Measurements from ENCODE around the gene USP21. TPM values are rescaled to one million over a fixed set of nuclear protein-coding genes. Genes with fewer than 3 reads are reported as not detected.

The USP21 gene
- total RNA-seq, 2 donors from 2014 or later = 36.0 to 46.4 TPM

GRCh38 chr1:161166669-161167548 is 7.6 kb downstream of the USP21 start:
- Mint-ChIP-seq H3K36me3 (ENCODE audit: insufficient read depth in 2 of 2) (peaks cover 2 to 14% of the 10 kb centered on the region in 2 donors), H3K4me1 (ENCODE audit: low read depth) (peaks cover 50% of the 10 kb centered on the region), H3K4me3 (peak overlapping the region; percentile 92 to 96), H3K27me3 (ENCODE audit: low read depth) (no peaks in the 10 kb centered on the region), H3K9me3 (no peaks in the 10 kb centered on the region), H3K27ac (peak overlapping the region; percentile 92)
- DNase-seq (no peak), ATAC-seq (replicated peaks in 1 of 2) (peak in 1 of 2 donors; percentile 2)

- Mint-ChIP-seq H3K4me3 (peak overlapping the region in 1 of 2 donors; percentile 27), H3K27me3 (ENCODE audit: low read depth) (no peaks in the 10 kb centered on the region)
- no peak for DNase-seq
These were observed 9.6 kb downstream of the USP21 start for GRCh38 chr1:161168906-161169305.

GRCh38 chr1:161171191-161171590 is 11.9 kb downstream of the USP21 start:
- H3K4me1 Mint-ChIP-seq (ENCODE audit: low read depth) = peaks cover 57% of the 10 kb centered on the region
- DNase-seq = no peak
- H3K27me3 Mint-ChIP-seq (ENCODE audit: low read depth) = no peaks in the 10 kb centered on the region
- H3K4me3 Mint-ChIP-seq = no peak overlapping the region
- H3K27ac Mint-ChIP-seq = peak overlapping the region; percentile 68
- ATAC-seq (replicated peaks in 1 of 2) = no peak
- H3K9me3 Mint-ChIP-seq = no peaks in the 10 kb centered on the region
- H3K36me3 Mint-ChIP-seq (ENCODE audit: insufficient read depth in 2 of 2) = peaks cover 8 to 35% of the 10 kb centered on the region in 2 donors

More at GRCh38 chr1:161168906-161169305, 9.6 kb downstream of the USP21 start:
- Mint-ChIP-seq H3K36me3 (ENCODE audit: insufficient read depth in 2 of 2) (peaks cover 5 to 23% of the 10 kb centered on the region in 2 donors), H3K27ac (no peak overlapping the region), H3K9me3 (no peaks in the 10 kb centered on the region), H3K4me1 (ENCODE audit: low read depth) (peaks cover 45% of the 10 kb centered on the region)
- no peak for ATAC-seq (replicated peaks in 1 of 2)

DNA sequence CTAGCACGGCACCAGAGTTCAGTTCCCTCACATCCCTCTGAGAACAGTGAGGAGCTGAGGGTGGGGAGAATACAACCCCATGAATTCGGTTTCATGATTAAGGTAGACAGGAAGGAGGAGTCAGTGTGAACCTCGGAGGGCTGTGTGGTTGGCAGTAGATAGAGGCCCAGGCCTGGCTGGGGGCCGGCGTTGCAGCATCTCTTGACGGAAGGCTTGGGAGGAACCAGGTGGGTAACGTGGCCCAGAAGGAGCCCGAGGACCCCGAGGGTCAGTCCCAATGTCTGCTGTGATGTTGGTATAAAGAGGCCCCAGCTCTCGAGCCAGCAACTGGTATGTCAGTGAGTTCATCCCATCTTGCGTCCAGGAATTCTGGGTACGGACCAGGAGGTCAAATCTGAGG is 12.4 kb downstream of the USP21 start:
- ATAC-seq (replicated peaks in 1 of 2) (no peak), DNase-seq (no peak)
- peak overlapping the region; percentile 79 for H3K27ac Mint-ChIP-seq
- no peaks in the 10 kb centered on the region for H3K9me3 Mint-ChIP-seq
- H3K4me1 Mint-ChIP-seq (ENCODE audit: low read depth) = peaks cover 58% of the 10 kb centered on the region
- peaks cover 9 to 35% of the 10 kb centered on the region in 2 donors for H3K36me3 Mint-ChIP-seq (ENCODE audit: insufficient read depth in 2 of 2)
- no peak overlapping the region for H3K4me3 Mint-ChIP-seq
- H3K27me3 Mint-ChIP-seq (ENCODE audit: low read depth) = no peaks in the 10 kb centered on the region

DNA sequence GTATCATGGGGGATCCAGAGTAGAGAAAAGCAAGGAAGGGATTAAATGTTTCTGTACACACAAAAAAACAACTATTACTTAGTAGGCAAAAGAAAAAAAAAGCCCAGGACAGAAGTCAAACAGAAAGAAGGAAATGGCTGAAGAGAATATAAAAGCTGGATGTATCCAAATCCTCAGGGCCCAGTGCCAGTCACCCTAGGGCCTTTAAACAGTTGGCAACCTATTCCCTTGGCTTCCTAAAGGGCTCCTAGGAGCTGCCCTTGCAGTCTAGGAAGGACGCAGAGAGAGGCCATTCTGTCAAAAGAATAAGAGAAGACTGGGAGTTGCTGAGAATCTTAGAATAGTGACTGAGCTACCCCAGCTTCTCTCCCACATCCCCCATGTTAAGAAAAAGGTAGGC is 13.0 kb downstream of the USP21 start:
- Mint-ChIP-seq H3K36me3 (ENCODE audit: insufficient read depth in 2 of 2) (peaks cover 11 to 33% of the 10 kb centered on the region in 2 donors), H3K9me3 (no peaks in the 10 kb centered on the region), H3K27ac (peak overlapping the region; percentile 79), H3K27me3 (ENCODE audit: low read depth) (no peaks in the 10 kb centered on the region), H3K4me1 (ENCODE audit: low read depth) (peaks cover 53% of the 10 kb centered on the region), H3K4me3 (no peak overlapping the region)
- ATAC-seq (replicated peaks in 1 of 2) (no peak), DNase-seq (no peak)

- H3K36me3 Mint-ChIP-seq (ENCODE audit: insufficient read depth in 2 of 2) = peaks cover 11 to 33% of the 10 kb centered on the region in 2 donors
- ATAC-seq (replicated peaks in 1 of 2) (no peak), DNase-seq (no peak)
- H3K4me3 Mint-ChIP-seq = no peak overlapping the region
- H3K4me1 Mint-ChIP-seq (ENCODE audit: low read depth) = peaks cover 53% of the 10 kb centered on the region
- H3K27me3 Mint-ChIP-seq (ENCODE audit: low read depth) = no peaks in the 10 kb centered on the region
- H3K27ac Mint-ChIP-seq = peak overlapping the region; percentile 79
- H3K9me3 Mint-ChIP-seq = no peaks in the 10 kb centered on the region
These were observed 13.6 kb downstream of the USP21 start for GRCh38 chr1:161172776-161173376.

DNA sequence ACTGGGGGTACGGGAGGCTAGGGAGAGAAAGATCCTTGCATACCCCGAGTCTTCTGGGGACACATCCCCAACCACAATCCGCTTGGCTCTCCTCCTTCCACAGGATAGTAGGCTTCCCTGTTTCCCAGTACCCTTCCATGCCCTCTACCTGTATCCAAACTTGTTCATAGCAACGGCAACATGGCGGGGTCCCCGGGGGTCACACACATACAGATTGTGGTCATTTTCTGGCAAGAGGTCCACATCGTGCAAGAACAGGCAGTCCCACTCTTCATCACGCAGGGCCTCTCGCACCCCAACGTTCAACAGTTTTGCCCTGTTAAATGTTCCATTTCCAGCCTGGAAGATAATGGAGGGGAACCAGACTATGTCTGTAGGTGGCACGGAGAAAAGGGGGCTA is 14.4 kb downstream of the USP21 start:
- H3K27me3 Mint-ChIP-seq (ENCODE audit: low read depth) = no peaks in the 10 kb centered on the region
- H3K27ac Mint-ChIP-seq = no peak overlapping the region

DNA sequence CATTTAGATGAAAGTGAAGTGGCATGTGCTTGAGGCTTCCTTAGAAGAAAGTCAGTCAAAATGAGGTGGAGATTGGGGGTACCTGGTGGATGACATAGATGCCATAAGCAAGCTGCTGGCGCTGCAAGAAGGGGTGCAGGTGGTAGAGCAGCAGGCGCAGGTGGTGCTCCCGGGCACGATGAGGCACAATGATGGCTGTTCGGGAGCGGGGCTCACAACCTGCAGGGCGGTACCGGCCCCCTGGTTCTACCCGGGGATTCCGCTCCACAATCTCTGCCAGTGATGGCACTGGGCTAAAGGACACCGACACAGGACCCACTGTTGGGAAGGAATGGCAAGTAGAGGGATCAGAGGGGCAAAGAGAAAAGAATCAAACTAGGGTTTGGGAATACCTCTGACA is 15.6 kb downstream of the USP21 start:
- peaks cover 11 to 33% of the 10 kb centered on the region in 2 donors for H3K36me3 Mint-ChIP-seq (ENCODE audit: insufficient read depth in 2 of 2)
- peaks cover 55% of the 10 kb centered on the region for H3K4me1 Mint-ChIP-seq (ENCODE audit: low read depth)
- peak overlapping the region in 1 of 2 donors; percentile 18 for H3K4me3 Mint-ChIP-seq
- no peak for ATAC-seq (replicated peaks in 1 of 2)
- H3K27me3 Mint-ChIP-seq (ENCODE audit: low read depth) = no peaks in the 10 kb centered on the region
- peak overlapping the region; percentile 25 for H3K27ac Mint-ChIP-seq
- H3K9me3 Mint-ChIP-seq = no peaks in the 10 kb centered on the region
- DNase-seq = no peak

More for the DNA sequence above, 14.4 kb downstream of the USP21 start:
- Mint-ChIP-seq H3K4me3 (no peak overlapping the region), H3K36me3 (ENCODE audit: insufficient read depth in 2 of 2) (peaks cover 11 to 33% of the 10 kb centered on the region in 2 donors), H3K4me1 (ENCODE audit: low read depth) (peaks cover 54% of the 10 kb centered on the region), H3K9me3 (no peaks in the 10 kb centered on the region)
- DNase-seq (no peak), ATAC-seq (replicated peaks in 1 of 2) (no peak)

DNA sequence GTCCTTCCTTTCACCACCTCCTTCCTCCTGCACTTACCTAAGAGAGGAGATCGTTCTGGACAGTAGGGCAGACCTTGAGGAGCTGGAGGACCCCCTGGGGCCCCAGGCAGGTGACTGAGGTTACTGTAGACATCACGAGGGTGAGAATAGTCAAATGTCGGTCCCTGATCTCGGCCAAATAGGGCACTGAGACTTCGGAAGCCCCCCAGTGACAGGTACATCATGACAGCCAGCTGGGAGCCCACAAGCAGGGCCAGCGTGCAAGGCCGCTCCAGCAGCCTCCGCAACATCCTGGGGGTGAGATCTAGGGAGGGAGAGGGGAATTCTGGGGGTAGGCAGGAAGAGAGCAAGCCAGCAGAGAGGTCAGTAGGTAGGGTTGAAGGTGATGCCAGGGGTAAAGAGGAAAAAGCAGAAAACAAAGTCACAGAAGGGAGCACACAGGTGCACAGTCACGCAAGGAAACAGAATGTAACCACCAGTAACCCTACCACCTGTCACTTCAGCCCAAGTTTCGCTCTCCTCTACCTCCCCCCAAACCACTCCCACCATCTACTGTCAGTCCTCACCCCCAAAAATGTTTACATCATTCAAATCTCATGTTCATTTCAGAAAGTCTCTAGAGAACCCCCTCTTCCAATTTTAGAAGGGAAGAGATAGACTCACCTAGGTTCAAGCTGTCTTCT is 16.6 kb downstream of the USP21 start:
- DNase-seq = no peak
- no peaks in the 10 kb centered on the region for H3K27me3 Mint-ChIP-seq (ENCODE audit: low read depth)
- ATAC-seq (replicated peaks in 1 of 2) = no peak
- H3K9me3 Mint-ChIP-seq = no peaks in the 10 kb centered on the region
- peak overlapping the region; percentile 94 for H3K27ac Mint-ChIP-seq
- peak overlapping the region; percentile 93 to 95 for H3K4me3 Mint-ChIP-seq
- peaks cover 65% of the 10 kb centered on the region for H3K4me1 Mint-ChIP-seq (ENCODE audit: low read depth)
- H3K36me3 Mint-ChIP-seq (ENCODE audit: insufficient read depth in 2 of 2) = peaks cover 11 to 33% of the 10 kb centered on the region in 2 donors

- DNase-seq (no peak), ATAC-seq (replicated peaks in 1 of 2) (no peak)
- peak overlapping the region; percentile 94 for H3K27ac Mint-ChIP-seq
- H3K36me3 Mint-ChIP-seq (ENCODE audit: insufficient read depth in 2 of 2) = peaks cover 9 to 31% of the 10 kb centered on the region in 2 donors
- no peaks in the 10 kb centered on the region for H3K9me3 Mint-ChIP-seq
- H3K4me1 Mint-ChIP-seq (ENCODE audit: low read depth) = peaks cover 71% of the 10 kb centered on the region
- peak overlapping the region; percentile 93 to 95 for H3K4me3 Mint-ChIP-seq
- H3K27me3 Mint-ChIP-seq (ENCODE audit: low read depth) = no peaks in the 10 kb centered on the region
These were observed 17.3 kb downstream of the USP21 start for GRCh38 chr1:161176468-161177111.

DNA sequence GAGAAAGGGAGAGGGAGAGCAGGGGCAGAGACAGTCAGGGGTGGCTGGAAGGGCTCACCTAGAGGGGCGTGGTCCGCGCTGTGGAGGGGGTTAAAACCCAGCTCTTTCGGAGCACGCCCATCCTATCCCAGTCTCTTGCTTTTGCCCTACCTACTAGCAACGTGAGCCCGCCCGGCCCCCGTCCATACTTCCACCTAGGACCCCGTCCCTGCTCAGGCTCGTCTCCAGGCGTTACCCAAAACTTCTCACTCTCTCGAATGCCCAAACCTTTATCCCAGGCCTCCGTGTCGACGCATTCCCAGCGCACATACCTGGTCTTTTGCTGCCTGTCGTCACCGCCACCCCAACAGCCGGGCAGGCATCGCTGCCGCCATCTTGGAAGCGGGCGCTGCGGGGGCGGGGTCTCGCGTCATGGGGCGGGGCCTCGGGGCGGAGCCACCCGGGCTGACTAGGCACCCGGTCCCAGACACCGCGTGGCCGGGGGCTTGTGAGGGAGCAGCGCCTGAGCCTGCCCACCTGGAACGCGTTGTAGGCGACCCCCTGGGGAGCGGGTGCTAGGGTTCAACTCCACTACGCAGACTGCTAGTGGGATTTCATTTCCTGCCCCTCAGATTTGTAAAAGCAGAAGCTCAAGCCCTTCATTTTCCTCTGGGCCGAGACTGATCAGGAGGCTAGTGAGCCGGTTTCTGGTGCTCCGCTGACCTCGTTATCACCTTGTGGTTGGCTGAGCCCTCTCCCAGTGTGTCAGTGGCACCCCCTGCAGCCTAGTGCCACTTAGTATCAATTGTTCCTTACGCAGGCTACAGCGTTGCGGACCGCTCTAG is 18.0 kb downstream of the USP21 start, which contains the start of gene B4GALT3:
B4GALT3 (minus strand) TSS at position 396 of the 824 bp plus-strand sequence. CDS start 1,447 bp downstream, outside the sequence.
- DNase-seq = peak; percentile 94 to 99
- peak within 1 kb of the TSS; percentile 94 for H3K27ac Mint-ChIP-seq
- peaks cover 8 to 30% of the 10 kb centered on the region in 2 donors for H3K36me3 Mint-ChIP-seq (ENCODE audit: insufficient read depth in 2 of 2)
- H3K9me3 Mint-ChIP-seq = no peaks in the 10 kb centered on the region
- H3K4me3 Mint-ChIP-seq = peak within 1 kb of the TSS; percentile 93 to 95
- no peaks in the 10 kb centered on the region for H3K27me3 Mint-ChIP-seq (ENCODE audit: low read depth)
- ATAC-seq (replicated peaks in 1 of 2) = peak; percentile 87
- H3K4me1 Mint-ChIP-seq (ENCODE audit: low read depth) = peaks cover 78% of the 10 kb centered on the region

DNA sequence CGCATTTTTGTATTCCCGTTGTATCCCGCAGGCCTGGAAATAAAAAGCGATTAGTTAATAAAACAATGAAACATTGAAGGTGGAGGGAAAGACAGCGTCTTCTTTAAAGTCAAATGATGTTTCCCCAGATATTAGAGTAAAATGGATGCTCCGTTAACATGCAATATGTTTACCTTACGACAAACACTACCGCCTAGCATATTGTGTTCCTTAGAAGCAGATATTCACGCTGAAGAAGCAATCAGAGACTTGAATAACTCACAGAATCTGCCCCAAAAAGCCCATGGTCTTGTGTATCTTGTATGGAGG is 18.6 kb downstream of the USP21 start:
- no peak for ATAC-seq (replicated peaks in 1 of 2)
- no peaks in the 10 kb centered on the region for H3K27me3 Mint-ChIP-seq (ENCODE audit: low read depth)
- peak overlapping the region; percentile 93 to 95 for H3K4me3 Mint-ChIP-seq
- no peaks in the 10 kb centered on the region for H3K9me3 Mint-ChIP-seq
- peaks cover 8 to 26% of the 10 kb centered on the region in 2 donors for H3K36me3 Mint-ChIP-seq (ENCODE audit: insufficient read depth in 2 of 2)
- peaks cover 78% of the 10 kb centered on the region for H3K4me1 Mint-ChIP-seq (ENCODE audit: low read depth)
- peak overlapping the region; percentile 25 for H3K27ac Mint-ChIP-seq
- DNase-seq = no peak
